ENCODE results near the gene CCNT2.

Gene CCNT2

DNA sequence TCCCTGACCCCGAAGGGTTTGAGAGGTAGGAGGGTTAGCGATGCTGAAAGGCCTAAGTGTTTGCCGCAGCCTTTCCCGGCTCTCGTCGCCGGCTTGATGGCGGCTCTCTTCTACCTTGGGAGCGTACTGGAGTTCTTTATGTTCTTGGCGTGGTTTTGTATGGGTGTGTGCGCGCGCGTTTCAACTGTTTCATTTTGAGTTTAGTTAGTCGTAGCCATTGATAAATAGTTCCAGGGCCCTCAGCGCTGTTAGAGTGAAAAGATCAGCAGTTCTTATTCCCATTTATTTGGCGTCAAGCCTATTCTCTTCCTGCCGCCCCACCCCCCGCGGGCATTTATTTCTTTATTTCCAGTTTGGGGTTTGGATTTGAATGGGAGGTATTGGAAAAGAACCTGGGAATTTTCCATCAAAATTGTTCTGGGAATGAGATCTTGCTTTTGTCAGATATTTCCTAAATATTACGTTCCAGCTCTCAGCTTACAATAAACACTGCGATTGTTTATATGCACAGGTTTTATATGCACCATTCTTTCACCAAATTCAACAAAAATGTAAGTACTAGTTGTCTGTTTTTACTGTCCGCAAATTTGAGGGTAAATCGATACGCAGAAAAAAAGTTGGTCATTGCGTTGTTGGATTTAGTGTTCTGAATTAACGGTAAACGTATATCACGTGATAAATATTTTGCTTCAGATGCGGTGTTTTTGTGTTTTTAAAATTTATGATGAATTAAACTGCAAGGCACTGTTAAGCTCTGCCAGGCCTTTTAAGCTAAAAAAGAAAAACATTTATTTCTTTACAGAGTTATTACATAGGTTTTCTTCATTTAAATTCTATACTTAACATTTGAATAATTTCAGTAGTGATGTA, 954 bp downstream of the CCNT2 start:
- TF ChIP-seq, protein P1, sequence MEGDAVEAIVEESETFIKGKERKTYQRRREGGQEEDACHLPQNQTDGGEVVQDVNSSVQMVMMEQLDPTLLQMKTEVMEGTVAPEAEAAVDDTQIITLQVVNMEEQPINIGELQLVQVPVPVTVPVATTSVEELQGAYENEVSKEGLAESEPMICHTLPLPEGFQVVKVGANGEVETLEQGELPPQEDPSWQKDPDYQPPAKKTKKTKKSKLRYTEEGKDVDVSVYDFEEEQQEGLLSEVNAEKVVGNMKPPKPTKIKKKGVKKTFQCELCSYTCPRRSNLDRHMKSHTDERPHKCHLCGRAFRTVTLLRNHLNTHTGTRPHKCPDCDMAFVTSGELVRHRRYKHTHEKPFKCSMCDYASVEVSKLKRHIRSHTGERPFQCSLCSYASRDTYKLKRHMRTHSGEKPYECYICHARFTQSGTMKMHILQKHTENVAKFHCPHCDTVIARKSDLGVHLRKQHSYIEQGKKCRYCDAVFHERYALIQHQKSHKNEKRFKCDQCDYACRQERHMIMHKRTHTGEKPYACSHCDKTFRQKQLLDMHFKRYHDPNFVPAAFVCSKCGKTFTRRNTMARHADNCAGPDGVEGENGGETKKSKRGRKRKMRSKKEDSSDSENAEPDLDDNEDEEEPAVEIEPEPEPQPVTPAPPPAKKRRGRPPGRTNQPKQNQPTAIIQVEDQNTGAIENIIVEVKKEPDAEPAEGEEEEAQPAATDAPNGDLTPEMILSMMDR (conservative IDR thresholded peaks at IDR 0.05; ENCODE audit: low read depth, low read length): no peak
- DNase-seq (ENCODE audit: low read depth): no peak
- peak overlapping the region; percentile 99 for H3K4me3 ChIP-seq (ENCODE audit: low read depth, low read length)

DNA sequence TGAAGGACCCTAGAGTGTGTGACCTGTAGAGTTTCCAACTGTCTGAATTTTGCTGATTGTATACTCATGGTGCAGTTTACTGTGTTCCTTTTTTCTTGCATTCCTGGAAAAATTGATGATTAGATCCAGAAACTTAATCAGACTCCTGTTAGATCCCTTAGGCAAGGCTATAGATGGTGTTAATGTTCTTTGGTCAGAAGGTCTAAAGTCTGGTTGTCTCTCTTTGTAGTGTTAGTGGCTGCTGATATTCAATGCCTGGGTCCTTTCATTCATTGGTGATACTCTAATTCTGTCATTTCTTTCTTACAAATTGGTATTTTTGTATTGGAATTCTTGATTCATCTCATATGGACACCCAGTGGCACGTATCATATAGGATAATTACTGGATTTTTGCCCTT, 6.3 kb downstream of the CCNT2 start:
- no peak for DNase-seq (ENCODE audit: low read depth)
- TF ChIP-seq, protein P1 (conservative IDR thresholded peaks at IDR 0.05; ENCODE audit: low read depth, low read length): no peak
- H3K4me3 ChIP-seq (ENCODE audit: low read depth, low read length): no peak overlapping the region

DNA sequence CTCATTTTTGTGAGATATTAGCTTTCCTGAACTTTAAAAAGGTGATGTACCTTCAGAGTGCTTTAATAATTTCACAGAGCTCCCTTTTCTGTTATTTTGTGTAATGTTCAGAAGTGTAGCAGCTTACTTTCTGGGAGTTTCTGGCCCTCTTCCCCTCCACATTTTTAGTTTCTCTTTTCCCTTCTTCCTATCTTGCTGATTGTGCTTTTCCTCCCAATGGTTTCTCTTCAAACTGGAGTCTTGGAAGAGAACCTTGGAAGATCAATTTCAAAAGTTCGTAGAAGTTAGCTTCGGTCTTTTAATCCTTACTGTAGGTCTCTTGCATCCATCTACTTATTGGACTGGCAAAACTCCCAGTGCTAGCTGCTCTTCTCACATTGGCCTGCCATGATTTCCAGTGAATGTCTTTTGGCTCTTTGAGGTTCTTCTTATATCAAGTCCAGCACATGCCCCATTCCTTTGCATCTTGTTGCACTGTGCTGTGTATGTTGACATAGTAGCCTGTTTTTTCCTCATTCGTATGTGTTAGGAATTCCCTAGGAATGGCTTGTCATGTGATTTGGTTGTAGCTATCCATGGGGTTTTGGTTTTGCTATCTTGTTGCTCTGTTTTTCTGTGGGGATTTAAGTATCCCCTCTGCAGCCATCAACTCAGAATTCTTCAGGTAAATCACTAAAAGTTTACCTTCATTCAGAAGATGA, 7.8 kb downstream of the CCNT2 start:
- H3K4me3 ChIP-seq (ENCODE audit: low read depth, low read length): no peak overlapping the region
- DNase-seq (ENCODE audit: low read depth): peak; percentile 20
- TF ChIP-seq, protein P1 (conservative IDR thresholded peaks at IDR 0.05; ENCODE audit: low read depth, low read length): no peak

DNA sequence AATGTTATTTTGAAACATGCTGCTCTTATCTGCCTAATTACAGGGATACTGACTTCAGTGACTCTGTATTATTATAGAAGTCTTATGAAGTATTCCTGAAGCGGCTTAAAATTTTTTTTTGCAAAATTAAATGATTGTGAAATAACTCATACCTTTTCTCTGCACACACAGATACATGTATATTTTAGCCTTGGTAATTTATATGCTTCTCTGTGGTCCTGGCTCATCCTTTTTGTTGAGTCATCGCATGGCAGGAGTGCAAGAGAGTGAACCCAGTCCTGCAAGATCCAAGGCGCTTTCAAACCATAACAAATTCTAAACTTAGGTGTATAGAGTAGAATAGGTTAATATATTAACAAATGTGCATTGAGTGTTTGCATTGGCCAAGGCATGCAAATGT, 8.6 kb downstream of the CCNT2 start:
- TF ChIP-seq, protein P1 (conservative IDR thresholded peaks at IDR 0.05; ENCODE audit: low read depth, low read length): no peak
- DNase-seq (ENCODE audit: low read depth): peak; percentile 65
- H3K4me3 ChIP-seq (ENCODE audit: low read depth, low read length): no peak overlapping the region

DNA sequence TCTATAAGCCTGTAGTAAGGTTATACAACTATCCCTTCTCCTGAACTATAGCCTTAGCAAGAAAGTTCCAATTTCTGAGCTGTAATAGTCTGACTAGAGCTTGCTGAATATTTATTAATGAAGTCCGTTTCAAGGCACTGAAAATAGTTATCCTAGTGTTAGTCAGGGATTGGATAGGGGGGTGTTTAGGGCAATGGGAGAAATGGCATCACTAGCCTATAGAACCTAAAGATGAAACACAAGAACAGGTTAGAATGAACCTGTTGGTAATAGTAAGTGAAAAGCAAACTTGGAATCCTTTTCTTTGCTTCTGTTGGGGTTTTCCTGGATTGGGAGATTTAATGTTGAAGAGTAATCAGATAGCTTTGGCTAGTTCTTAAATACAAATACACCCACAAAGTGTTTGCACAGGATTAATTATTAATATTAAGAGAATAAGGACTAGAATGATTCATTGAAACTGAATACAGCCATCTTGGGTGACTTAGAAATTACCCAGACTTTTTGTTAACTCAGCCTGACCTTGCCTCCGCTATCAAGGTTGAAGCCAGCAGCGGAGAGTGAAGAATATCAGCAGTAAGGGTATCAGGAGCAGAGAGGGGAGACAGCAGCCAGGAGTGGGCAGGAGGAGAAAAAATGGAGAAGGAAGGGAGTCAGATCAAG, 14.4 kb downstream of the CCNT2 start:
- TF ChIP-seq, protein P1 (conservative IDR thresholded peaks at IDR 0.05; ENCODE audit: low read depth, low read length): no peak
- H3K4me3 ChIP-seq (ENCODE audit: low read depth, low read length): no peak overlapping the region
- no peak for DNase-seq (ENCODE audit: low read depth)

DNA sequence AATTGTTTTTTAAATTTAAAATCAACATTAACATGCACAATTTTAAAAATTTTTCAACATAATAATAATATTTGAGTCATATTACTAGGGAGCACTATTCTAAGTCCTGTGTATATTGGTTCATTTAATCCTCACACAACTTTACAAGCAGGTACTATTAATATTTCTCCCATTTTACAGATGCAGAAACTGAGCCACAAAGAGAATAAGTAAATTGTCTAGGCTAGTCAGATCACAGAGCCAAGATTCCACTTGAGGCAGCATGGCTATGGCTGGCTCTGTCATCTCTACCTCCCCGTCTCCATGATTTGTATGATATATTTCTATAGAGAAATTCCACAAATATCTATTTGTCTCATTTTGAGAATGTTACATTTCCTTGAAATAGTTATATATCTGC, 15.1 kb downstream of the CCNT2 start:
- H3K4me3 ChIP-seq (ENCODE audit: low read depth, low read length): no peak overlapping the region
- no peak for DNase-seq (ENCODE audit: low read depth)
- TF ChIP-seq, protein P1 (conservative IDR thresholded peaks at IDR 0.05; ENCODE audit: low read depth, low read length): no peak

Measured in choroid plexus epithelial cell (primary cell).